Brain microvascular endothelial cell (primary cell): ENCODE results near the gene SYNGR4.

Experiments
- DNase-seq: peaks from one replicate; pipeline ENCODE4 v3.0.0-alpha.2; 2020
- H3K27ac ChIP-seq: fragments of 250-450 bp; sonication (Bioruptor Pico); 2 replicates; pipeline ENCODE4 v1.5.1; 2020; ENCODE audit warnings: mild to moderate bottlenecking, moderate library complexity
- H3K27me3 ChIP-seq: fragments of 250-450 bp; sonication (Bioruptor Pico); replicated peaks from 2 replicates; pipeline ENCODE4 v1.5.1; 2020; ENCODE audit warnings: mild to moderate bottlenecking
- H3K36me3 ChIP-seq: fragments of 250-450 bp; sonication (Bioruptor Pico); replicated peaks from 2 replicates; pipeline ENCODE4 v1.5.1; 2020; ENCODE audit warnings: mild to moderate bottlenecking
- H3K4me3 ChIP-seq: 2 replicates; pipeline ENCODE4 v1.5.1; 2011; ENCODE audit warnings: low read depth, mild to moderate bottlenecking, control low read depth, low read length, moderate library complexity
- in situ Hi-C: cut with HindIII; loops from 2 replicates; pipeline ENCODE4 v1.10.0; 2017; ENCODE audit warnings: low sequenced_read_pairs, low pct_ligation_motif_present
- TF ChIP-seq, protein P1 (sequence below): IDR thresholded peaks from 2 replicates; pipeline ENCODE4 v1.5.1; 2011; ENCODE audit warnings: low read depth, mild to moderate bottlenecking, moderate library complexity, low read length, control low read depth, inconsistent platforms; ENCODE audit errors: missing control alignments

The SYNGR4 gene

DNA sequence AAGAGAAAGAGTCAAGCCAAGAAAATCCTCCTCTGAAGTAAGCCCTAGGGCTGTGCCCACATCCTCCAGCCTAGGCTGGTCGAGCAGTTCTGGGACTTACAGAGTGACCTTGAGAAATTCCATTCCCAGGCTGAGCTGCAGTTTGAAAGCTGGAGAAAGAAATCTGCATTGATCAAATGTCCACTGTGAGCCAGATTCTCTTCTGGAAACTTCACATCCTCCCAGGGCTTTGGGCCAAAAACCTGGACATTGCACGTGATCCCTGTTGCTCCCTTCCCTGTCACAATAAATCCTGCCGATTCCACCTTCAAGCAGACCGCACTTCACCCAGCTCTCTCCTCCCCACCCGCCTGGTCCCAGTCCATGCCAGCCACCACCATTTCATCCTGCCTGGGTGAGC, 16.1 kb upstream of the SYNGR4 start:
- H3K27ac ChIP-seq, result no peak overlapping the region
- DNase-seq, result no peak
- H3K36me3 ChIP-seq, result no peaks in the 10 kb centered on the region
- TF ChIP-seq, protein P1, sequence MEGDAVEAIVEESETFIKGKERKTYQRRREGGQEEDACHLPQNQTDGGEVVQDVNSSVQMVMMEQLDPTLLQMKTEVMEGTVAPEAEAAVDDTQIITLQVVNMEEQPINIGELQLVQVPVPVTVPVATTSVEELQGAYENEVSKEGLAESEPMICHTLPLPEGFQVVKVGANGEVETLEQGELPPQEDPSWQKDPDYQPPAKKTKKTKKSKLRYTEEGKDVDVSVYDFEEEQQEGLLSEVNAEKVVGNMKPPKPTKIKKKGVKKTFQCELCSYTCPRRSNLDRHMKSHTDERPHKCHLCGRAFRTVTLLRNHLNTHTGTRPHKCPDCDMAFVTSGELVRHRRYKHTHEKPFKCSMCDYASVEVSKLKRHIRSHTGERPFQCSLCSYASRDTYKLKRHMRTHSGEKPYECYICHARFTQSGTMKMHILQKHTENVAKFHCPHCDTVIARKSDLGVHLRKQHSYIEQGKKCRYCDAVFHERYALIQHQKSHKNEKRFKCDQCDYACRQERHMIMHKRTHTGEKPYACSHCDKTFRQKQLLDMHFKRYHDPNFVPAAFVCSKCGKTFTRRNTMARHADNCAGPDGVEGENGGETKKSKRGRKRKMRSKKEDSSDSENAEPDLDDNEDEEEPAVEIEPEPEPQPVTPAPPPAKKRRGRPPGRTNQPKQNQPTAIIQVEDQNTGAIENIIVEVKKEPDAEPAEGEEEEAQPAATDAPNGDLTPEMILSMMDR, result no peak
- in situ Hi-C loops, result no loop called here
- no peaks in the 10 kb centered on the region for H3K27me3 ChIP-seq
- H3K4me3 ChIP-seq, result no peak overlapping the region

DNA sequence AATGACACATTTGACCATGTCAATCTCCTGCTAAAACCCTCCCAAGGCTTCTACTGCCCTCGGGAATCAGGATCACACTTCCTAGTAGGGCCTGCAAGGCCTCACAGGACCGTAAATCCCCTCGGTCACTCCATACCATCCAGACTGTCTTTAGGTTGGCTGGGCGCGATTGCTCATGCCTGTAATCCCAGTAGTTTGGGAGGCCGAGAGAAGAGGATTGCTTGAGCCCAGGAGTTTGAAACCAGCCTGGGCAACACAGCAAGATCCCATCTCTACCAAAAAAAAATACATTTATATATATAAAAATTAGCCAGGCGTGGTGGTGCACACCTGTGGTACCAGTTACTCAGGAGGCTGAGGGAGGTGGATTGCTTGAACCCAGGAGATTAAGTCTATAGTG, 15.4 kb upstream of the SYNGR4 start:
- in situ Hi-C loops, result no loop called here

GRCh38 chr19:48350856-48351255, 13.3 kb upstream of the SYNGR4 start:
- Histone ChIP-seq H3K4me3 (no peak overlapping the region), H3K36me3 (no peaks in the 10 kb centered on the region), H3K27ac (no peak overlapping the region), H3K27me3 (no peaks in the 10 kb centered on the region)
- TF ChIP-seq, protein P1, result no peak
- no peak for DNase-seq
- in situ Hi-C loops, result no loop called here

More for the DNA sequence above, 15.4 kb upstream of the SYNGR4 start:
- TF ChIP-seq, protein P1, result no peak
- H3K27me3 ChIP-seq, result no peaks in the 10 kb centered on the region
- no peak for DNase-seq
- H3K4me3 ChIP-seq, result no peak overlapping the region
- H3K36me3 ChIP-seq, result no peaks in the 10 kb centered on the region
- no peak overlapping the region for H3K27ac ChIP-seq

- Histone ChIP-seq H3K4me3 (no peak overlapping the region), H3K27me3 (no peaks in the 10 kb centered on the region), H3K36me3 (no peaks in the 10 kb centered on the region), H3K27ac (no peak overlapping the region)
- peak; percentile 55 for DNase-seq
- in situ Hi-C loops, result no loop called here
- TF ChIP-seq, protein P1, result peak; percentile 91
Observed at GRCh38 chr19:48351341-48351752, 12.8 kb upstream of the SYNGR4 start.

DNA sequence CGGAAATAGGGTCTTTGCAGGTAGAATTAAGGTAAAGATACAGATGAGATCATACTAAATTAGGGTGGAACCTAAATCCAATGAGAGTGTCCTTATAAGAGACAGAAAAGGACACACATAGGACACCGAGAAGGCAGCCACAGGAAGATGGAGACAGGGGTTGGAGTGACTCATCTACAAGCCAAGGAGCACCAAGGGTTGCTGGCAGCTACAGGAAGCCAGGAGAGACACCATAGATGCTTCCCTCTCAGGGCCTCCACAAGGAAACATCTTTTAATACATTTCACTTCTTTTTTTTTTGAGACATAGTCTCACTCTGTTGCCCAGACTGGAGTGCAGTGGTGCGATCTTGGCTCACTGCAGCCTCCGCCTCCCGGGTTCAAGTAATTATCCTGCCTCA, 10.5 kb upstream of the SYNGR4 start:
- TF ChIP-seq, protein P1, result no peak
- Histone ChIP-seq H3K27me3 (no peaks in the 10 kb centered on the region), H3K4me3 (no peak overlapping the region), H3K27ac (no peak overlapping the region), H3K36me3 (no peaks in the 10 kb centered on the region)
- in situ Hi-C loops, result no loop called here
- no peak for DNase-seq

DNA sequence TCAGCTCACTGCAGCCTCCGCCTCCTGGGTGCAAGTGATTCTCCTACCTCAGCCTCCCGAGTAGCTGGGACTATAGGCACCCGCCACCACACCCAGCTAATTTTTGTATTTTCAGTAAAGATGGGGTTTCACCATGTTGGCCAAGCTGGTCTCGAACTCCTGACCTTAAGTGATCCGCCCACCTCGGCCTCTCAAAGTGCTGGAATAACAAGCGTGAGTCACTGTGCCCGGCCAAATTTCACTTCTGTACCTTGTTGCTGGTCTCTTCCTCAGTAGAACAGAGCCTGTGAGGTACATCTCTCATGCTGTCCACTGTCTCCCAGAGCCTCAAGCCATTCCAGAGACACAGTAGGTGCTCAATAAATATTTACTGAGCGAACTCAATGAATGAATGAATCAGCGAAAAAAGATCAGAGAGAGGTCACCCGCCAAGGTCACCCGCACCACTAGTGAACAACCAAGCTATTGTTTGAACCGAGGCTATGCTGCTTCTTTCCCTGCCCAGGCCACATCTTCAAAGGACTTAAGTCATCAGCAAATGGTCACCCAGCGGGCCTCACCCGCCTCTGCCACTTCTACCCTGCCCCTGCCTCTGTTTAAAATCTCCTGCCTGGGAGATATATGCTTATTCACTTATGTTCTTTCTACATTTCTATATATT, 9.7 kb upstream of the SYNGR4 start:
- Histone ChIP-seq H3K27ac (no peak overlapping the region), H3K27me3 (no peaks in the 10 kb centered on the region), H3K36me3 (no peaks in the 10 kb centered on the region), H3K4me3 (no peak overlapping the region)
- in situ Hi-C loops, result no loop called here
- DNase-seq, result peak; percentile 43
- TF ChIP-seq, protein P1, result no peak
